CD4-positive, alpha-beta T cell treated with Interleukin-6 for 4 hours (primary cell): ENCODE measurements around the gene ASAH2.
"Not testable (repeated sequence)": the region's sequence is repeated elsewhere in the genome, so short reads cannot be mapped to it uniquely, and the experiment has no call there.

Experiments used
- DNase-seq: peaks from one replicate; pipeline ENCODE4 v3.0.0-alpha.2; 2020; ENCODE audit warnings: mixed read lengths

Gene ASAH2

DNA sequence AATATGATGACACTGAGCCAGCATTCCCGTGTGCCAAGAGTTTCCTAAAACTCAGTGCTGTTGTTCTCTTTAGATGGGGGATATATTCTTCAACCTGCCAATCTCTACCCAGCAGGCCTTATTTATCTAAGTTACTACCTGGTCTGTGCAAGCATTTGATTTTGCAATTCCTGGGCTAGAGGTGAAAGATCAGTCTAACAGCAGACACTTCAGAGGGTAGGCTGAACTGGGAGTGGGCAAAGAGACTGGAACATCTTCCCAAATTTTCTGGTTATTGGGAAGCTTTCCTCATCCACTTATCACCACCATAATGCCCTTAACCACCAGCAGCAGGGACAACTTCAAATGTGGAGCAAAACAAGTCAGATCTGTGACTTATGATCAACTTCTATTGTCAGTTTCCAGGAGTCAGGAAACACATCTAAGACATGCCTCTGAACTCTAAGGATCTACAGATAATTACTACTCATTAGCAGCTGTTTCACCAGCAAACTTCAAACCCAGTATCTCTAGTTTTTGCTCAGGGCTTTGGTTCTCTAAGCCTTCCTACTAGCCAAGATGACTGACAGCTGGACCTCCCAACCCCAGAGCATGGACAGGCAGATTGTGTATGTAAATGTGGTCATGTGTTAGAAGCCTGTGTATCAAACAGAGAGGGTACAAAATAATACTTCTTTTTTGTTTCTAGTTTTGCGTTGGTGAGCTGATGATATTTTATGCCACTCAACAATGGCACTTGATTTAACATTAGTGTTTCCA is 1.0 kb downstream of the ASAH2 start:
- no peak for DNase-seq

DNA sequence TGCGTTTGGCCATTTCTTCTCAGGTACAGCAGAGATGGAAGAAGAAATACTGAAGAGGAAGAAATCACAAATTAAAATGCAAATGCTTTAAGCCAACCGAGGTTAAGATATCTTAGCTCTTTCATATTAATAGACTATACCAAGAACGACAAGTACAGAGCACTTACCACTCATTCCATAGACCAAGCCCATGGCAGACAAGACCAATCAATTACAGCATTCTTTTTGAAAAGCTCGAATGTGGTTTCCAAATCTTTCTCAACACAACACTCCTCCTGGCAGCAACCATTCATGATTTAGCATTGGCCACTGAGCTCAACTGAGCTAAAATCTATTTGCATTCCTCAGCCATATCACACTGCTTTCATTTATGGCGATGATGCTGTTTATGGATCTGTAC is 2.7 kb downstream of the ASAH2 start:
- no peak for DNase-seq

DNA sequence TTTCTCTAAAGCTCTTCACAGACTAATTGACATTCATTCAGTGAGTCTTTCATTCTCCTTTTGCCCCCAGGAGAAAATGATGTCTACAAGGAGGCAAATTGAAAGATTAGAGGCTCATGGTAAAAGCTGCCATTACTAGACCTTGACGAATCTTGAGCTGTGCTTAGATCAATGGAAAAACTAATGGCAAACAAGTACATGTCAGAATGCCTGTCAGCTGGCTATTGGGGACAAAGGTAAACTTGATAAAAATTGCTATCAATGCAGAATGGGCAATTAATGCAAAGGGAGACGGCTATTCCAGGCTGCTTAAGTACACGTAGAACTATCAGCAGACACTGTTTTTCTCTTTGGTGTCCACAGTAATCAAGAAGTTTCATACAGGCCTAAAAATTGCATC is 3.3 kb downstream of the ASAH2 start:
- DNase-seq: no peak

DNA sequence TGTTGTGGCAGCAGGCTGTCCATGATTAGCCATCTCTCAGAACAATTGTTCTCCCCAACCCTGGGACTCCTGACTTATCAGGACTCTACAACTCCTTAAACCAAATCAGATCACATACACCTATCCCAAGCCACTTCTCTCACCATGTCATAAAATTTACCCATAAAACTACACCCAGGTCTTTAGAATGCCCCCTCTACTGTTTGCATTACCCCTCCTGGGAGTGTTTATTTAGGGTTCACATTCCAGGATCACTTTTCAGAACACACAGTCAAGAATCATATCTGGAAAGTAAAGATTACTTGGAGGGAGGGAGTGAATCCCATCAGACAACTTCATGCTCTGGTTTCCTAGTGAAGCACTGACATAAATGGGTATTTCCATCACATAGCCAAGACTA is 7.1 kb downstream of the ASAH2 start:
- no peak for DNase-seq

GRCh38 chr10:50242777-50243176 is 8.5 kb downstream of the ASAH2 start:
- no peak for DNase-seq

- DNase-seq: not testable (repeated sequence)
Measured at GRCh38 chr10:50241478-50241877, 9.8 kb downstream of the ASAH2 start.

DNA sequence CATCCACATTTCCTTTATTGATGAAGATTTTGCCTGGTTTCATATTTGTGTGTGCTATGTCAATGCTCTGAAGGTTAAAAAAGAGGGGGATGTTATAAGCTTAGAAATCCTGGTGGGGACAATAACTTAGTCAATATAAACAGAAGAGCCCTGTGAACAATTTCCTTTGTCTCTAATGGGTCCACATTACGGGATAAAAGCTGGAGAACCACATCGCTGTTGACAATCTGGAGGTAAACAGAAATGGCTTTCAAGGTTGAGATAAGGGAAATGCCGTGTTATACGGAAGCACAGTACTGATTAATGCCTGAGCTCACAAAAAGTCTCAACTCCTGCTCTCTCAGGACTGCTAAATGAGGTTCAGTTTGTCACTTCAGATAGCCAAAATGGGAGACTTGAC is 16.8 kb downstream of the ASAH2 start:
- no peak for DNase-seq

GRCh38 chr10:50232261-50232639 is 19.1 kb downstream of the ASAH2 start:
- no peak for DNase-seq

DNA sequence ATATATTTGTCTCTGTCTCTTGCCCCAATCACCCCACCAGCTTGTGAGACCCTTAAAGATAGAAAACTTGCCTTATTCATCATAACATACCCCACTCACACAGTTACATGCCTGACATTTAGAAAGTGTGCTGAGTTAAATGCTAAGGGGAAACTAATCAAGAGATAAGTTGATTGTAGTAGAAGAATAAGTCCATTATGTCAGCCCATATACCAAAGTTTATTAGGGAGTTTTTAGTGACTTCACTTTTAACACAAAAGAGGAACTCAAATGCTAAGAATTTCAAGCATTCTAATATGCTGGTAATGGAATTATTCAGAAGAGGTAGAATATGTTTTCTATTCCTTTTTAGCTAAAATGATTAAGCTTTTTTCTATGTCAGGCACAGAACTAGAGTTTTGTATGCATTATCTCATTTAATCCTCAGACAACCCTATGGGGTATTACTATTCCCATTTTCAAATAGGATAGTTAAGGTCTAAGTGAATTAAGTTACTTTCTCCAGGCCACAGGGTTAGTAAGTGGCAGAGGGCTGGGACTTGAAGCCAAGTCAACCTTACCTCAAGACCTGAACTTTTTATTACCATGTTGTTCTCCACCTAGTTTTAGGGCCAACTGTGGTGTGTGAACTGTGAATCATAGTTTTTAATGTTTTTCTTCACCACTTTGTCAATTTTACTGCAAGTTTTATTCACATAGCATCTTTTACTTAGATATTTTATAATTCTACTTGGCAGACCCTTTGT is 19.6 kb downstream of the ASAH2 start:
- no peak for DNase-seq

DNA sequence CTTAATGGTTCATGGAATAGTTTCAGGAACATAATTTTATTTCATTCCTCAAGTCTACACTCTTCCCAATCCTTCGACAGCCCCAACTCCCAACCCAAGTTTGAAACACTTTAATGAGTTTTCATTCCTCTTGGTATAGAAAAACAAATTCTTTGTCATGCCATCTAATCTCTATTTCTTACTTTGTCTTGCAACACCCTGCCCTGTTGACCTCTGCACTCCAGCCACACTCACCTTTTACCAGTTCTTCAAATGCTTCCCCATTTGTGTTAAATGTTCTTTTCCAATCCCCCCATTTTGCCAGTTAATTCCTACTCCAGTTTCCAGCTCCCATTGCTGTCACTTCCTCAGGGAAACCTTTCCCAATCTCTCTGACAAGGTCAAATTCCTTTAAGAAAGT is 21.9 kb downstream of the ASAH2 start:
- no peak for DNase-seq

GRCh38 chr10:50228672-50229071 is 22.6 kb downstream of the ASAH2 start:
- no peak for DNase-seq

DNA sequence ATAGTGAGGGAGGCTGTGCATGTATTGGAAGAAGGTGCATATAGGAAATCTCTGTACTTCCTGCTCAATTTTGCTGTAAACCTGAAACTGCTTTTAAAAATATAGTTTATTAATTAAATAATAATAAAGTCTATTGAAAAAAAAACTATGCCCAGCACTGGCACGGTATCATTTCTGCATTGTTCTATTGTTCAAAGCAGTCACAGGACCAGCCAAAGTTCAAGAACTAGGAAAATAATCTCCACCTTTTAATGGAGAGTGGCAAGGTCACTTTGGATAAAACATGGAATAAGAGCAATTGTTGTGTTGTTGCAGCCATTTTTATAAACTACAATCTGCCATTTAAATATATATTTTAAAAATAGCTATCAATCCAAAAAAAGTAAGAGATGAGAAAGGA is 24.7 kb downstream of the ASAH2 start:
- DNase-seq: no peak

DNA sequence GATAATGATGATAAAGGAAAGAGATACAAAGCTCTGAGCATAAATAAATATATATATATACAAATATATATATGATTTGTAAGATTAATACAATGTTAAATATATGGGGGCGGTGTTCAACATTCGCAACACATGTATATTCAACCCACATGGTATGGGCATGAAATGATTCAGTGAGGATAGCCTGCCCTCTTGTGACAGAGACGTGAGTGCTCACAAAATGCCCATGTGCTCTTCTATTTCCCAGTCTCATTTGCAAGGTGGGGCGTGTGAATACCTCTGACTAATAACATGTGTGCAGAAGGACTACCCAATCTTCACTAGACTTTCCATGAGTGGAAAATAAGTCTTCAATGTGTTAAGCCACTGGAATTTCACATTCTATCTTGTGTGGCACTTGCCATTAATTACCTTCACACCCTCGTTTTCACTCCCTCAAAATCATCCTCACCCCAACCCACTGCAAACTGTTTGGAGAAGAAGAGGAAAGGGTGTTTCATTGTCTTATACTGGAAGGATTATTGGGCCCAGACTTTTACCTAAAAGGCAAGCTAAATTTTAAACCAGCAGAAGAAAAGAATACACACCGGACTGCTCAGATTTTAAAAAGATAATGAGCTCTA is 26.9 kb downstream of the ASAH2 start:
- no peak for DNase-seq

GRCh38 chr10:50222199-50222598 is 29.1 kb downstream of the ASAH2 start:
- no peak for DNase-seq

GRCh38 chr10:50221470-50221869 is 29.8 kb downstream of the ASAH2 start:
- no peak for DNase-seq

DNA sequence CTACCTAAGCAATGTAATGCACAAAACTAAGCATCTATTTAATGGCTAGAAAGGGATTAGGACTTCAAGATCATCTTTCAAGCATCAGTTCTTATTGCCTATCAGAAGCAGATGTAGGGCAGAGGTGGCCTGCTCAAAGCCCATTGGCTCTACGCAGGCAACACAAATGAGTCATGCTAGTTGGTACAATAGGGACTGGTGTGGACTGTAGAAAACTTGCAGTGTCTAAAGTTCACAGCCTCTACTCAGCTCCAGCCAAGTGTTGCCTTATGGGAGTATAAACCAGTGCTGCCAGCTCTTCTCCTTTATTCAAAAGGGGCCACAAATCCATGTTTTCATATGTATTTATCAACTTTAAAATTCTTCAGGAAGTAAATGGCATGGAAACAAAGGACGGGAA is 31.7 kb downstream of the ASAH2 start:
- DNase-seq: no peak

DNA sequence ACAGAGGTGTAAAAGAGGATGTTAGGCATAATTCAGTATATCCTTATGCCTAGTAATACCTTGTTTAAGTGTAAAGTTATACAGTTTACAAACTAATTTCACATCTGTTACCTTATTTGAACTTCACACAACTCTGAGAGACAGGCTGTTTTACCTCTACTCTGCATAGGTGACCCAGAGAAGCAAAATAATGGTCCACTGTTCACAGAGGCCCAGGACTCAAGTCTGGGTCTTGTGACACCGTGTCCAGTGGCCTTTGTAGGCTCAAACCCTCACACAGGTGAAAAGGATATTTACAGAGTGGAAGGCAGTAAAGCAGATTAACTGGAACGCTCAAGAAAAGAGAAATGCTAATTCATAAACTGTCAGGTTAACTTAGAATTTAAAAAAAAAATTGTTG is 32.1 kb downstream of the ASAH2 start:
- no peak for DNase-seq

DNA sequence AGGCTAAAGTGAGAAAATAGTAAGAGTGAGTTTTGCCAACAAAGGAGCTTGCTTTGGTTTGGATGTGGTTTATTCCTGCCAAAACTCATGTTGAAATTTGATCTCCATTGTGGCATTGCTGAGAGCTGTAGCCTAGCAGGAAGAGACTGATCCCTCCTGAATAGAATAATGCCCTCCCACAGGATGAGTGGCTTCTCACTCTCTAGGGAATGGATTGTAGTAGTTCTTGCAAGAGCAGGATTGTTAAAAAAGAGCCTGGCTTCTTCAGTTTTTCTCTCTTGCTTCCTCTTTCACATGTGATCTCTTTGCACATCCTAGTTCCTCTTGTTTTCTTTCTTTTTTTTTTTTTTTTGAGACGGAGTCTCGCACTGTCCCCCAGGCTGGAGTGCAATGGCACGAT is 34.4 kb downstream of the ASAH2 start:
- no peak for DNase-seq

DNA sequence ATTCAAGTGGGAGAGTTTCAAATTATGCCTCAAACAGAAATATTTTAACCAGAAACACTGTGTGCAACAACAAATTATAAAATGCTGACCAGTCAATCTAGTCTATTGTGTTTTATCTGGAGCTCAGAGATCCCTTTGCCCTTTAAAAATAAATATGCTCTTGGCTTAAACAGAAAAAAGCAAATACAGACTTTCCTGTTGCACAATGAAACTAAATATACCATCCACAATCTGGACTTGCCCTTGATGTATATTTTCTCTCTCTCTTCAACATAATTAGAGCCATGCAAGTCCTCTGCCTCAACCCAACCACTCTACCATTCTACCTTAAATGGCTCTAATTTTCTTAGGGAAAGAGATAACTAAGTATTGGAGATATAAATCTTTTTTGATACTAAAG is 34.9 kb downstream of the ASAH2 start:
- no peak for DNase-seq

- no peak for DNase-seq
Measured at GRCh38 chr10:50211670-50212069, 39.6 kb downstream of the ASAH2 start.

- DNase-seq: no peak
Measured at GRCh38 chr10:50210876-50211275, 40.4 kb downstream of the ASAH2 start.
